Skeletal muscle cell (primary cell): Measurements from ENCODE around the gene CEP164.
"Not testable (repeated sequence)": the region's sequence is repeated elsewhere in the genome, so short reads cannot be mapped to it uniquely, and the experiment has no call there.

Source experiments
- DNase-seq: peaks from one replicate; pipeline ENCODE4 v3.0.0-alpha.2; 2010; ENCODE audit warnings: low read depth
- H3K4me3 ChIP-seq: 2 replicates; pipeline ENCODE4 v1.5.1; 2011; ENCODE audit warnings: low read depth, mild to moderate bottlenecking, control low read depth, low read length, moderate library complexity

Gene CEP164

DNA sequence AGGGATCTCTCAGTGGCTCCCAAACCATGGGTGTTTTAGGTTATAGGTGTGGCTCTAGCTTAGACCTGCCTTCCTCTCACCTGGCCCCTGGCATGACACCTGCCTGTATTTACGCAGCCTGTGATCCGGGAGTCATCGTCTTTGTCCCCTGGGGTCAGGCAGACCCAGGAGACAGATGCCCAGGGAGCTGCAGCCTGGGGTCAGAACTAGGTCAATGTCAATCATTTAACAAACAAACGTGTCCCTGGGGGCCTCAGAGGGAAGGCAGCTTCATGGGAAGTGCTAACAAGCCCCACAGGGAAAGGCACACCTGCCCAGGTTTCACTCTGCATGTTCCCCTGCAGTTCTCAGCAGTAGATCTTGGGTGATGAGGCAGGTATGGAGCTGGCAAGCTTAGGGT, 24.6 kb upstream of the CEP164 start:
- no peak overlapping the region for H3K4me3 ChIP-seq
- no peak for DNase-seq

DNA sequence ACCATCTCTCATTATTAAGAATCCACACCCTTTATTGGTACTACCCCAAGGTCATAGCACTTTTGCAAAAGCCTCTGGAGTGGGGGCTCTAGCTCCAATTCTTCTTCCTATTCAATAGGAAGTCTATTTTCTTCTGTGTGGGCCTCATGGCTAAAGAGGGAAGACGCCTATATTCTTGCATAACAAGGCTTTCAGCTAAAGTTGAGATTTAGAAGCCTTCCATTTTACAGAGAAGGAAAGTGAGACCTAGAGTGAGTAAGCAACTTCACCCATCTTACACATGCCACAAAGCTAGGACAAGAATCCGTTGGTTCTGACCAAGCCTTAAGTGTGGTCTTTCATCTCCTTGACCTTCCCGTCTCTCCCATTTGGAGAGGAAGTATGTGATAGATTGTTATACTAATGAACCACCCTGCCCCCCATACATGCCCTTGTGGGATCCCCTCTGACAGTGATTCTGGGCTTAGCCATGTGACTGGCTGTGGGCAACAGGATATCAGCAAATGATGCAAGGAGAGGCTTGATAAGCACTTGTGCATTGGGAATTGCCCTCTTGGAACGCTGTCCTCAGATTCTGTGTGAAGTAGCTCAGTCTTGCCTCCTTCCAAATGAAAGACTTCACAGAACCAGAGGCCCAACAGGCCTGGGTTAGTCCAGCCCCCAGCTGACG, 23.9 kb upstream of the CEP164 start:
- no peak for DNase-seq

DNA sequence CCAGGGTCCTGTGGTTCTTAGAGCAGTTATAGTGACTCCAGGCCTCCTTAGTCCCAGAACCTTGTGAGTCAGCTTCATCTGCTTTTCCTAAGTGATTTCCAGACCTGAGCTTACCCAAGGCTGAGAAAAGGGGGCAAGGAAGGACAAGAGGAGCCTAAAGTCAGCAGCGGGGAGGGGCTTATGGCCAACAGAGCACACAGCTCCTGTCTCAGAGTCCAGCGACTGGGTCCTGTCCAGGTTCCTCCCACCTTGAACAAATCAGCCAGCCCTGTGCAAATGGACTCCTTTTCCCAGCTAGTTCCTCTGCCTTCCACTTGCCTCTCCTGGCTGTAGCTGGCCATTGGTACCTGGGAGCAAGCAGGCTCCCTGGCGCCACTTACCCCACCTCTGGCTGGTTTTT, 22.5 kb upstream of the CEP164 start:
- no peak overlapping the region for H3K4me3 ChIP-seq
- no peak for DNase-seq

More for the DNA sequence above, 23.9 kb upstream of the CEP164 start:
- no peak overlapping the region for H3K4me3 ChIP-seq

DNA sequence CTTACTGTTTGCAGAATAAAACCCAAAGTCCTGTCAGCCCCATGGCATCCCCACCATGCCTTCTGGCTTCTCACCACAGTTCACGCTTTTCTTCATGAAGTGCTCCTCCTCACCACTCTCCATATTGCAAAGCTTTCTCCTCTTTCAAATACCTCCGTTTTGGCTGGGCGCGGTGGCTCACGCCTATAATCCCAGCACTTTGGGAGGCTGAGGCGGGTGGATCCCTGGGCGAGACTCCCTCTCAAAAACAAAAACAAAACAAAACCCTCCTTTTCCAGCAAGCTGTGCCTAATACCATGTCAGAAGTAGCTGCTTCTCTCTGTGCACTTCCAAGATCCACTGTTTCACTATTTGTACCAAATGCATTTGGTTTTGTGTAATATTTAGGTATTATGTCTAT, 18.3 kb upstream of the CEP164 start:
- no peak overlapping the region for H3K4me3 ChIP-seq
- no peak for DNase-seq

DNA sequence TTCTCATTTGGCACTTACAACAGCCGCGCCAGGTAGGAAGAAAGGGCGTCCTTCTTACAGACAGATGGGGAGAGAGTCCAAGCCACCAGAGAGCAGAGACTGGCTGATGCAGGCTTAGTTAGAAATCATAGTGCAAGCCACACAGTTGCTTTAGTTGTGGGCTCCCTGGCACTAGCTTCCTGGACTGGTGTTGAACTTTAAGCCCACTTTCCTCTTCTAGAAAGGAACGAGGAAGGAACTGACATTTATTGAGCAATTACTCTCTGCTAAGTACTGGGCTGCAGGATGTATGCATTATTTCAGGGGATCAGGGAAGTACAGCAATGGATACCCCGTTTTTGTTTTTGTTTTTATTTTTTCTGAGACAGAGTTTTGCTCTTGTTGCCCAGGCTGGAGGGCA, 14.6 kb upstream of the CEP164 start:
- H3K4me3 ChIP-seq = no peak overlapping the region
- DNase-seq = no peak

DNA sequence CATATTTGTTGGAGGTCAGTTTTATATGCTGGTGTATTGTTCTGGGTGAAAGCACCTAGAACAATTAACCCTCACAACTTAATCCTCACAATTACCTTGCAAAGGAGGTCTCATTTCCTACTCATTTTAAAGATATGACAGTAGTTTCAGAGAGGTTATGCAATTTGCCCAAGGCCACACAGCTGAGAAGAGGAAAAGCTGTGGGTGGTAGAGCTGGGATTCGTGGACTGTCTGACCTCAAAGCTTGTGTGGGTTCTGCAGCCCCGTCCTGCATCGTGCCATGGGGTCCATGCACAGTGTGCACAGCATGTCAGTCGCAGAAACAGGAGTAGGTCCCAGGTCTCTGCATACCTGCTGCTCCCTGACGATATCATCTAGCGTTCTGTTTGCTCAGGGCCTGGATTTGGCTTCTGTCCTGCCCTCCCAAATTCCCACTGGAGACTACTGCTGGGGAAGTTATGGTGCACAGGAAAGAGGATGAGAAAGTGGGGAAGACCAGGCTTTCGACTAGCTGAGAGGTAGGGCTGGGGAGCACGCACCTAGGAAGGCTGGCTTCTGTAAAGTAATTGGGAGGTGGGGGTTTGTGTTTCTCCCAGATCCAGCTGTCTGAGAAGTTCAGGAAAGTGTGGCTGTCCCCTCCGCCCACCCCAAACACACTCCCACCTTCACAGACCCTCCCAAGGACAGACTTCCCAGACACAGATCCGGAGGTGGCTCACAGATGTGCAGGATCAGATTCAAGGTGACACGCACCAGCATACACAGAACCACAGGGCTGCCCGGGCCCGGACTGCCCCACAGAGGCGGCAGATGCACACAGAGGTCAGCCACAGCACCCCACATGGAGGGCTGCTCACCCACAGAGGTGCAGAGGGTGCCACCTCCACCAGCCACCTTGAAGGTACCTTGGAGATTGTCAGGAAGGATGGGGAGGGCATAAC, 13.6 kb upstream of the CEP164 start:
- DNase-seq = no peak

DNA sequence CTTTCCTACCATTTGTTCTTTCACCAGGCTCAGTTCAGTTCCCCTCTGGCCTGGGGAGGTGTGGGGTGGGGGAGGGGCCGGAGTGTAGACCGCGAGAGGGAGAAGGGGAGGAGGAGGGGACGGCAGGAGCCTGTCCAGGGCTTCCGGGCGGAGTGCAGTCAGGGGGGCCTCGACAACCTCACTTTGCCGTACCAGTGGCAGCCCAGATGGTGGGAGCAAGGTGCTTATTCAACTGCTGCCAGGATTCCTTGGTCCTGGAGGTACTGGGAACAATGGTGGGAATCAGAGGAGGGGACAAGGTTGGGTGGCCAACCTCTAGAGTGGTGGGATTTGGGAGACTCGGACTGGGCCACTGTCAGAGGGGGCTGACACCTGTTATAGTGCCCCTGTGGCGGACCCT, 12.8 kb upstream of the CEP164 start:
- peak overlapping the region; percentile 83 for H3K4me3 ChIP-seq
- DNase-seq = no peak

More for the DNA sequence above, 13.6 kb upstream of the CEP164 start:
- peak overlapping the region; percentile 83 for H3K4me3 ChIP-seq

DNA sequence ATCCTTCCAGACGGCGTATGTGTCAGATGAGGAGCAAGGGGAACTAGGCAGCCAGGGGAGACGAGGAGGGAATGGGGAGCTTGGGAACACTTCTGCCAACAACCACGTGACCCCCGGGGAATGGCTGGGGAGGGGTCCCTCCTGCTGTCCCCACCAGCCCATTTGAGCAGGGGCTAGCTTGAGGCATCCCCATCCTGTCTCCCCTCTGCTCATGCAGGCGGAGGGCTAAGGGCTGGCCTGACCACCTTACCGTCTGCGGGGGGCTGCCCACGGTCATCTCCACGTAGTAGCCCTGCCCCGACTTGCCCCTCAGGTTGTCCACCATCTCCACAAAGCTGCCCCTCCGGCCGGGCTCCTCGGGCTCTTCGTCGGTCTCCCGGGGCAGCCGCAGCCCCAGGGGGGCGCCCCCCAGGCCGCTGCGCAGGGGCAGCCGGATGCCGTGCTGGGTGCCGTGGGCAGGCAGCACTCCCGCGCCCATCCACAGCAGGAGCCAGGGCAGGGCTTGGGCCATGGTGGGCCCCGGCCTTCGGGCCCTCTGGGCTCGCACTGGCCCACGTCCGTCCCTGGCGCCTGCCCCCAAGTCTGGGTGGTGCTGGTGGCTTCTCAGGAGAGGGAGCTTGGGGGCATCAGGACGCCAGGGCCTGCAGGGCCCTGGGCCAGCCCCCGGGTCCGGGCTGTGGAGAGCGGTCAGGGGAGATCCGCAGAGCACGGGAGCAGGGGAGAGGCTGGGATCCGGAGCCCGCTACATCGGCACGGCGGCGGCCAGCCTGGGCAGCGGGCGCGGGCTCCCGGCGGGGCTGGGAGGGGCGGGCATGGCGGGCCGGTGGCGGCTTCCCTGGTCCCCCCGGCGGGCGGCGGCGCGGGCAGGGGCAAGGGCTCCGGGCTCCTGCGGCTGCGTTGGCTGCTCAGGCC, 12.1 kb upstream of the CEP164 start:
- H3K4me3 ChIP-seq = peak overlapping the region; percentile 83
- no peak for DNase-seq

DNA sequence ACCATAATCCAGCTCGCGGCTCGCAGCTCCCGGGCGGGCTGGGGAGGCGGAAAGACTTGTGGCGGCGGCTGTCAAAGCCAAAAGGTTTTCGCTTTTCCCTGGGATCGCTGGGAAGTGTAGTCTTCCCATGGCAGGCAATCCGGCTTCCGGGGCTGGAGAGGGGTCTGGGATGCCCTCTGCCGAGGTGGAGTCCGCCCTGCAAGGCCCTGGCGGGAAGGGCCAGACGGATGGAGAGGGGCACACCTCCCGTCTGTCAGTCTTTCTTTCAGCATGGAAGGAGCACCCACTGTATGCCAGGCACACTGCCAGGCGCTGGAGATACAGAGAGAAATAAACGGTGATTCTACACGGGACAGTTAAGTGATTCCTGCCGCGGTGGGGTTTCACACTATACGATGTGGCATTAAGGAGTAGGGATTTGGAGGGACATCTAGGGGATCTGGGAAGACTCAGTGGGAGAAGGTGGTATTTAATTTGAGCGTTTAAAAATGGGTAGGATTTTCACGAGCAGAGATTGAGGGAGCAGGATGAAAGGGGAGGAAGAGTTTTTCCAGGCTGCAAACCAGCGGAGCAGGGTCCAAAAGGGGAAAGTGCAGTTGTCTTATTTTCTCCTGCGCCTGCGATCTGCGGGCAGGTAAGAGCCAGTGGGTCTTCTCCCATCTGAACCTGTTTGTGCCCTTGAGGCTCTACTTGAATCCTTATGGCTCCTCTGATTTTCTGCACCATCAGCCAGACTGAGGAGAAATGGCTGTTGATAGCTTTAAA, 11.3 kb upstream of the CEP164 start, which contains the start of gene BACE1:
BACE1 (minus strand) TSS at position 60 of the 765 bp plus-strand sequence. CDS start 461 bp downstream, outside the sequence.
- H3K4me3 ChIP-seq = peak within 1 kb of the TSS; percentile 83
- peak; percentile 46 for DNase-seq

DNA sequence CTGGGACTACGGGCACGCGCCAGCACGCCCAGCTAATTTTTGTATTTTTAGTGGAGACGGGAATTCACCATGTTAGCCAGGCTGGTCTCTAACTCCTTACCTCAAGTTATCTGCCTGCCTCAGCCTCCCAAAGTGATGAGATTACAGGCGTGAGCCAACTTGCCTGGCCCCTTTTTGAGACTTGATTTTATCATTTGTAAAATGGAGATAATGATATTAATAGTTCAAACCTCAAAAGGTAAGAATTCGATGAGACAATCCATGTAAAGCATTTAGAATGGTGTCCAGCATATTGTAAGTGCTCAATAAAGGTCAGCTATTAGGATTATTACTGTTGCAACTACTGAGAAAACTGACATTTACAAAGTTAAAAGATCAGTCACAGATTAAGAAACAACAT, 8.9 kb upstream of the CEP164 start:
- DNase-seq = no peak
- no peak overlapping the region for H3K4me3 ChIP-seq

DNA sequence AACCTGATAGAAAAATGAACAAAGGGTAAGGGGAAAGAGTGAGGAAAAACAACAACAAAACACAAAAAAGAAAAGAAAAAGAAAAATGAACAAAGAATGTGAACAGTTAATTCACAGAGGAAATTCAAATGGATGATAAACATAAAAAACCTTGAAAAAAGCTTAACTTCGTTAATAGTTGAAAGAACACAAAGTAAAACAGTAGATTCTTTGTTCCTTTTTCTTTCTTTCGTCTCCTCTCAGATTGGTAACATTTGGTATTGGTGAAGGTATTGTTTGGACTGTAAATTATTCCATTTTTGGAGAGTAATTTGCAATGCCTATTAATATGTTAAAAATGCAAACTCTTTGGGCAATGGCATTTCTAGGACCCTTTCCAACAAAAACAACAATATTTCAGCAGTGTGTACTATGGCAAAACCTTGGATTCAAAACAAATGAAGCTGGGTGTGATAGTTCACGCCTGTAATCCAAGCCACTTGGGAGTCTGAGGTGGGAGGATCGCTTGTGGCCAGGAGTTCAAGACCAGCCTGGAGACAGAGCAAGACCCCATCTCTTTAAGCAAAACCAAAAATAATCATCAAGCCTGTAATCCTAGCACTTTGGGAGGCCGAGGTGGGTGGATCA, 8.3 kb upstream of the CEP164 start:
- DNase-seq = no peak
- H3K4me3 ChIP-seq = no peak overlapping the region

DNA sequence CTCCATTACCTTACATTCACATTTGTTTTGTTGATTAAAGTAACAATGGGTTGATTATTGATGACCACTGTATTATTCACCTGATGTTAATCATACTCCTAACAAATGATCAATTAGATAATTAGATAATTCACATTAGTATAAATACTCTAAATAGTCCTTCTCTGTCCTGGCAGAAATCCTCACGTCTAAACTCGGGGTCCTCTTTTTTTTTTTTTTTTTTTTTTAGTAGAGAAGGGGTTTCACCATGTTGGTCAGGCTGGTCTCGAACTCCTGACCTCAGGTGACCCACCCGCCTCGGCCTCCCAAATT, 443 bp upstream of the CEP164 start:
- H3K4me3 ChIP-seq = peak overlapping the region; percentile 84
- not testable (repeated sequence) for DNase-seq

DNA sequence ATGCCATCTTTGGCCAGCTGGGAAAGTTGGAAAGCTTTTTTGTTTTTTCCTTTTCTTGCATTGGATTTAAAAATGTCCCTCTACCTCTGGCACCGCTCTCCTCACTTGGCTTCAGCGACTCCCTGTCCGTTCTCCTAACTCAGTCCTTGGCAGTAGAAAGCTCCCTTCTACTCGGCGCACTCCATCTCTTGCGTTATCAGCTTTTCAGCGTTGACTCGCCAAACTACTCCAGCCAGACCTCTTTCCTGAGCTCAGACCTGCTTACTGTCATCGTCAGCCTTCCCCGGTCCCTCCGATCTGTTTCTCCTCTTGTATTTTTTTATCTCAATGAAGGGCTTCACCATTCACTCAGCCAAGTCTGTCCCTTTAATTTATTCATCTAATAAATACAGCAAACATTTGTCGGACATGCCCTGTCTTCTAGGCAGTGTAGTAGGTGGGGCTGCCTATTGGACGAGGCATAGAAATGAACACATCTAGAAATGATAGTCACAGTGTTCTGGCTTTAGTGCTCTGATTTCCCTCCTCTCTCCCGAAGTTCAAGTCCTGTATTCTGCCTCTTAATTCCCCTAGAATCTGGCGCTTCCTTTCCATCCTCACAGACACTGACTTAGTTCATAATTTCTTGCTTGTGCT, 839 bp downstream of the CEP164 start:
- peak overlapping the region; percentile 84 for H3K4me3 ChIP-seq
- DNase-seq = no peak

DNA sequence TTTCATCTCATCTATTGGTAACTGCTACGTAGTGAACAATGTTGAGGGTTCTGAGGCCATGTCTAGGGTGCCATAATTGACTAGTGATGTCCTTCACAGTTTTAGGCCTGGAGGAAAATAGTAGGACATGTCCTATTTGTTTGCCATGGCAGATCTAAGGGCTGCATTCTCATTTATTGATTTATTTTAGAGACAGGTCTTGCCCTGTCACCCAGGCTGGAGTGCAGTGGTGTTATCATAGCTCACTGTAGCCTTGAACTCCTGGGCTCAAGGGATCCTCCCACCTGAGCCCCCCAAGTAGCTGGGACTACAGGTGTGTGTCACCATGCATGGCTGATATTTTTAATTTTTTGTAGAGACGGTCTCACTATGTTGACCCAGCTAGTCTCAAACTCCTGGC, 5.2 kb downstream of the CEP164 start:
- no peak overlapping the region for H3K4me3 ChIP-seq
- DNase-seq = no peak

DNA sequence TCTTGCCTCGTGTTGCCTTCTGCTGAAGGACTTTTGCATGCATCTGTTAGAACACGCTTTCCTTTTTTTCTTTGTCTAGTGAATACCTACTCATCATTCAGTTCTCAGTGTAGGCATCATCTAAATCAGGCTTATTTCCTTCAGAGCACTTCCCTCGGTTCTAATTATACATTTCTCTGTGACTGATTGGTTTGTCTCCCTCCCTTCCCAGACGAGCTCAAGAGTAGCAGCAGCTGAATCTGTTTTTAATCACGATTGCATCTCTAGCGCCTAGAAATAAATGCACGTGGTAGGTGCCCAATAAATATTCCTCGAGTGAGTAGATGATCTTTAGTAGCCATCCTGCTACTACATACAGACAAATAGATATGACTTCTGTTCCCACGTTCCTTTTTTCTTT, 6.3 kb downstream of the CEP164 start:
- no peak for DNase-seq
- H3K4me3 ChIP-seq = no peak overlapping the region

DNA sequence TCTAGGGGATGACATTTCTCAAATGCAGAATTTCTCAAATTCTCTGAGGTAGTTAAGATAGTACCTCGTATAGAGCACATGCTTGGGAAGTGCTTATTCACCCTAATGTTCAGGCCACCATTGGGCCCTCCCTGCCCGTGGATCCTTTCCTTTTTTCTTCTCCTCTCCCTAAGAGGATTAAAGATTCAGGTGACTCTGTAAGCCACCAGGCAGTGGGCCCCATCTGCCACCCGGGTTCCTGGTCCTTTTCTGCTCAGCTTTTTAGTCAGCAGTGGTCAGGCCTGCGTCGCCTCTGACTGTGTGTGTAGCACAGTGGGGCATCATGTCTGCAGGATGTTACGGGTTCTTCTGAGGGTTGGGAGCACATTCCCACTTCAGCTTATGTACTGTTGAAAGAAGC, 7.2 kb downstream of the CEP164 start:
- no peak overlapping the region for H3K4me3 ChIP-seq

DNA sequence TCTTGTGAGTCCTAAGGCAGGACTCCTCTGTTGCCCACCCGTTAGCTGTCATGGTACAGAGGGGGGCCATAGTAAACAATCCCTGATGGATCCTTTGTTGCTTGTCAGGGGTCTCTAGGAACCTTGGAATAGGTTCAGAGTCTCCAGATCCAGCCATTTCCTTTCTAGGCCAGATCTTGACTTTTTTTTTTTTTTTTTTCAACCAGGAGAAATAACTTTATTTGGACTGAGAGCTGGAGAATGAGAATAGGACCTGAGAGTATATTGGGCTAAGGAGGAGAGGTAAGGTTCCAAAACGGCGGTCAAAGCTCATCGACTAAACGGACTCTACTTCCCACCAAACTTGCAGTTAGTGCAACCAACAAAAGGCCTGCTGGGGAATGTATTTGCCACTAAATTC, 7.7 kb downstream of the CEP164 start:
- no peak for DNase-seq
- H3K4me3 ChIP-seq = no peak overlapping the region

More for the DNA sequence above, 7.2 kb downstream of the CEP164 start:
- no peak for DNase-seq

DNA sequence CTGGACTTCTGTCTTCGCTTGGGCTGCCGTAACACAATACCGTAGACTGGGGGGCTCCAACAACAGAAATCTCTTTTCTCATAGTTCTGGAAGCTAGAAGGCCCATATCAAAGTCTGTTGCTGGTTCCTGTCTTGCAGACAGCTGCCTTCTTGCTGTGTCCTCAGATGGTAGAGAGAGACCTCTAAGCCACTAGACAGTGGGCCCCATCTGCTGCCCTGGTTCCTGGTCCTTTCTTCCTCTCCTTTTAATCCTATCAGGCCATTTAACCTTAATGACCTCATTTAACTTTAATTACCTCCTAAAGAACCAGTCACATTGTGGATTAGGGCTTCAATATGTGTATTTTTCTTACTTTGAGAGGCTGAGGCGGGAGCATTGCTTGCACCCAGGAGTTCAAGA, 9.4 kb downstream of the CEP164 start:
- DNase-seq = no peak
- no peak overlapping the region for H3K4me3 ChIP-seq
